GM08714 (cell line): ENCODE data around the gene HS1BP3.
A peak's percentile ranks its signal among the peaks of the same experiment; 100 is the strongest.

Experiments
- H3K4me3 ChIP-seq: fragments of 200-500 bp; sonication (Bioruptor generic); 2 replicates; pipeline ENCODE4 v1.5.1; 2014; ENCODE audit warnings: mild to moderate bottlenecking, low read length, inconsistent platforms
- ZNF274 ChIP-seq: IDR thresholded peaks from 2 replicates; pipeline ENCODE4 v1.6.1; 2012; ENCODE audit warnings: mild to moderate bottlenecking, low read depth, low read length

Gene HS1BP3

DNA sequence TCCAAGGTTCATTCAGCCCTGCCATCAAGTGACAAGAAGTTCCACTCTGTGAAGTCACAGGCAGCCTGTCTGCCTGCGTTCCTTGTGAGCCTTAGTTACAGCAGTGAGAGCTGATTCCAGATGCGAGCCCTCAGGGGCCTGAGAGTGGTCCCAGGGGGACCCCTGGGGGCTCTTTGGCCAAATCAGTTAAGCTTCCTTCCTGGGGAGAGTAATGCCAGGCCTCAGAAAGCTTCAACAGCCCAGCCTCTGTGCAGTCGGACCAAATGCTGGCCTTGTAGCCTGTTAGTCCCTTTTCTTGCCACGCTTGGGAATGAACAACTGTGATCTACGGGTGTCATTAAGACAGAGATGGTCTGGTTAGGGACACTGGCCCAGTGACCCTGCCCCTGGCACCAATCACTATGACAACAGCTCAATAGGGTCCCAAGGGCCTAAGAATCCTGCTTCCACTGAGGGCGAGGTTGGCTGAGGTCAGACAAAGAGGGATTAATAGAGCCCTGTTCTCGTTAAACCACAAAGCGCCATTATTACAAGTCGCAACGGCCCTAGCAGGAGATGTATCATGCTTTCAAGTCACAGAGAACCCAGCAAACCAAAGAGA is 50.9 kb downstream of the HS1BP3 start:
- TF ChIP-seq ZNF274: no peak
- no peak overlapping the region for H3K4me3 ChIP-seq

DNA sequence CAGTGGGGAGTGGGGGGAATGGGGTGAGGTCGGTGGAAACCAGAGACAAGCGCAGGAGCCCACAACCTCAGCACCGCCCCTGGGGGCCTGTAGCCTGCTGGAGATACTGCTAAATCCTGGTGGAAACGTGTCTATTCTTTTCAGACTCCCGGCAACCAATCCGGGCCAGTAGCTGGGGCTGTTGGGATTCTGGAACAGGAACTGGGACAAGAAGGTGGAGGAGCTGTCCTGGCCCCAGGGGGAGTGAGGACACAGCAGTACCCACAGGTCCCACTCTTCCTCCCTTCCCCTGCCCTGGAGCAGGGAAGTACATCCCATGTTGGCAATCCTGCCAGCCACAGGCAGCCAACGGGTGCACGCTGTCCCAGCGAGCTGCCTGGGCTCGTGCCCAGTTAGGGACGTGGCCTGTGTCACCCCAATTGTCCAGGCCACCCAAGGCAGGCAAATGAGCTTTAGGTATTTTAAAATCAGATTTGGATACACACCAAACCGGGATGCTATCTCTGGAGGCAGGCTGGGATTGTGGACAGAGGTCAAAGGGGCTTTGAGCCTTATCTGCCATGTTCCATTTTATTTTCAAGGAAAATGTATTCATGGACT is 51.8 kb downstream of the HS1BP3 start:
- H3K4me3 ChIP-seq: no peak overlapping the region
- TF ChIP-seq ZNF274: no peak

DNA sequence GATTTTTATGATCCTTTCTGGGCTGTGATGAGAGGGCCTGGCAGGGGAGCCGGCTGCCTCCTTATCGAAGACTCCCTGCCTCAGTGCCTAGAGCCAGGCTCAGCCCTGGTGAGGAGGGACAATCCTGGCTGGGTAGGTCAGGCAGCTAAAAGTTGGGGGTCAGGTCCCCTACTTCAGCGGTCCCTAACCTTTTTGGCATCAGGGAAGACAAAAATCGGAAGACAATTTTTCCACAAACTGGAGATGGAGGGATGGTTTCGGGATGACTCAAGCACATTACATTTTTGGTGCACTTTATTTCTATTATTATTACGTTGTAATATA is 53.1 kb downstream of the HS1BP3 start:
- no peak overlapping the region for H3K4me3 ChIP-seq
- no peak for TF ChIP-seq ZNF274

DNA sequence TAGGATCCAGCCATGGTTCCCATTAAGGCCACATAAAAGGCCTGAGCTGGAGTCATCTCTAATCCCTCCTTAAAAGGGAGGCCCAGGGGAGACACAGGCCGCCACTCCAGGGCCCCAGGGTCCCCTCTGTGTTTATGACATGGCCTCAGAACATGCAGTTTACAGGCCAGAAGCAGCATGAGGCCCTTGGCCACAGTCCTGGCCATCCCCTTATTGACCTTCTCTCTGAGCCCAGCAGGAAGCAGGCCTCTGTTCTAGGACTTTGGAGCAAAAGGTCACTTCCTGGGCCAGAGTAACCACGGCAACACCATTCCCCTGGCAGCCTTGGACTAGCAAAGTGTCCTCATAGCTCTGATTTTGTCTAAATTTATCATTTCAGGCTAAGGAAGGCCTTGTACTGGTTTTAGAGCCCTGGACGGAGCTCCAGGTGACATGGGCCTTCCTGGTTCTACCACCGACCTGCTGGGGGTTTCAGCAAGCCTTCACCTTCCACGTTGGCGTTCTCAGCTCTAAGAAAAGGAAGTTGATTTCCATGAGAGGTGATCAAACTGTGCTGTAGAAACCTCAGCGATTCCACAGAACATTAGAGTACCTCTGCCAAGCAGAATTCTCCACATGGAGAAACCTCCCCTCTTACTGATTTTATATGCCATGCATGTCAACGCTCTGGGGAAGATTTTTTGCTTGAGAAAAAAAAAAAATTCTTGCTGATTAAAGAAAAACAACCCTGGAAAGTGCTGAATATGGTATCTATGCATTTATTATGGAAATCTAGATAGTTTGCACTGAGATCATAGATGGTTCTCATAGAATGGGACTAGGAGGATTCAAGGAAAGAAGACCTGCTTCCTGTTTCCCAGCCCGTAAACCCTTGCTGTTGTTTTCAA is 53.7 kb downstream of the HS1BP3 start:
- H3K4me3 ChIP-seq: no peak overlapping the region
- no peak for TF ChIP-seq ZNF274

GRCh38 chr2:20596193-20596972 is 54.5 kb downstream of the HS1BP3 start:
- TF ChIP-seq ZNF274: no peak
- no peak overlapping the region for H3K4me3 ChIP-seq

DNA sequence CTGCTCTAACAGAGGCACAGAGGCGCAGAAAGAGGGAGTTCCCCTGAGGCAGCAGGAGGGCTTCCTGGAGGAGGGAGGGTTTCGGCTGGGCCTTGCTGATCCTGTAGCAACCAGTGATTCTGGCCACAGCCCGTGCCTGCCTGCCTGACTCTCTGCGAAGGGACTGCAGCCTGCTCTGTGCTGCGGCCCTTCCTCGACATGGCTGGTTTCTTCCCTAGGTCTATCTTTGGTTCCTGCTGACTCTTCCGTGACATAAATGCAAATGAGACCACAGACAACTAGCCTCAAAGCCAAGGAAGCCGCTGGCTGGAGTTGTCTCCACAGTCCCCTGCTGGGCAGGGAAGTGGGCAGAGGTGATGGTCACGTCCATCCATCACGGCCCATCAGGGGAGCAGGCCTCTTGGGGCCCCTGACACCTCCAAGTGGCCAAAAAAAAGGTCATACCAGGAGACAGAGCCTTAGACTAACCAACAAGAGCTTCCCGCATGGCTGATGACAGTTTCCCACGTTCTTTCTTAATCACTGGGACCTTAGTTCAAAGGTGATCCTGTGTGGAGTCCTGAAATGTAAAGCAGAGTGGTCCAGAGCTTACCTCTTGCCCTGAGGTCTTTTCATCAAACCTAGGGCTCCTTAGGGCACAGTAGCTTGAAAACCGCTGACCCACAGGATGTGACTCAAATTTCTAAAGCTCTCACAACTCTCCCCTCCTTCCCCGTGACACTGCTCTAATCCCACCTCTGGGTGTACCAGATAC is 55.3 kb downstream of the HS1BP3 start:
- peak overlapping the region; percentile 3; the same call in 1 of the 2 replicates for H3K4me3 ChIP-seq
- TF ChIP-seq ZNF274: no peak

- H3K4me3 ChIP-seq: peak overlapping the region; percentile 3; the same call in 1 of the 2 replicates
- no peak for TF ChIP-seq ZNF274
Measured at GRCh38 chr2:20594957-20595356, 55.9 kb downstream of the HS1BP3 start.

DNA sequence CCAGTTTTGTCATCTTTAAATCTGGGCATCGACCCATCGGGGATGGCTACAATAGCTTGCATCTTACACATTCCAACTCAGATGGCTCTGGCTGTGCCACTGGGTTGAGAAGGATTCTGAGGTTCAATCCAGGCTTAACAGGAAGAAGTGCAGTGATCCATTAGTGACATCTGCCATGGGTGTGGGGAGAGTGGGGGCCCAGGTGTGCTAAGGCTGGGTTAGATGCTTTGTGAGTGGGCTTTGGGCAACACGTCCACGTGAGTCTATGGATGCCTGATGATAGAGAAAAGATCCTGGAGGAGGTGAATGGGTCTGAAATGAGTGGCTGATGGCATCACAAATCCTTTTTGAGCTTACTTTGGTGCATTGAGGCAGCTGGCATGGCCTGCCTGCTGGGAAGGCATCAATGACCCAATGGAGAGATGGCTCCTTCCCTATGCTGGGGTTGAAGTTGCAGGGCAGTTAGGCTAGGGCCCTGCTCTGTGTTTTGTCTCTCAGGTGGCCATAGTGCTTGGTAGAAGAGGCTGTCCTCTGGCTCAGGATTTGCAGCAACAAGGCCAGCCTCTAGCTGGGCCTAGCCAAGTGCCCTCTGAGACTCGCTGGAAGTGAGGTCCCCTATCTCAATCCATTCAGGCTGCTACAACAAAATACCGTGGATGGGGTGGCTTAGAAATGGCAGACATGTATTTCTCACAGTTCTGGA is 56.7 kb downstream of the HS1BP3 start:
- TF ChIP-seq ZNF274: no peak

GRCh38 chr2:20593072-20594034 is 57.5 kb downstream of the HS1BP3 start:
- no peak for TF ChIP-seq ZNF274
- no peak overlapping the region for H3K4me3 ChIP-seq

More for the DNA sequence above, 56.7 kb downstream of the HS1BP3 start:
- H3K4me3 ChIP-seq: no peak overlapping the region

GRCh38 chr2:20592106-20593071 is 58.5 kb downstream of the HS1BP3 start:
- H3K4me3 ChIP-seq: no peak overlapping the region
- no peak for TF ChIP-seq ZNF274
